ENCODE measurements around the gene C1QTNF1.

GRCh38 chr17:78992542-78993212 lies 31.3 kb upstream of the C1QTNF1 start:
- TF ChIP-seq CTCF (IDR thresholded peaks at IDR 0.05; ENCODE audit: insufficient read depth, low read length) (no peak), POLR2AphosphoS5 (IDR thresholded peaks at IDR 0.05; ENCODE audit: low read depth) (no peak), SPI1 (IDR thresholded peaks at IDR 0.05; ENCODE audit: borderline replicate concordance, low read depth) (no peak), GABPA (IDR thresholded peaks at IDR 0.05; ENCODE audit: low read depth) (no peak)
